ENCODE data around the gene DCDC1. TPM values are rescaled to one million over a fixed set of nuclear protein-coding genes. Genes with fewer than 3 reads are reported as not detected.

The DCDC1 gene
- total RNA-seq, 1 donor from 2014 or later, result 0.44 TPM

DNA sequence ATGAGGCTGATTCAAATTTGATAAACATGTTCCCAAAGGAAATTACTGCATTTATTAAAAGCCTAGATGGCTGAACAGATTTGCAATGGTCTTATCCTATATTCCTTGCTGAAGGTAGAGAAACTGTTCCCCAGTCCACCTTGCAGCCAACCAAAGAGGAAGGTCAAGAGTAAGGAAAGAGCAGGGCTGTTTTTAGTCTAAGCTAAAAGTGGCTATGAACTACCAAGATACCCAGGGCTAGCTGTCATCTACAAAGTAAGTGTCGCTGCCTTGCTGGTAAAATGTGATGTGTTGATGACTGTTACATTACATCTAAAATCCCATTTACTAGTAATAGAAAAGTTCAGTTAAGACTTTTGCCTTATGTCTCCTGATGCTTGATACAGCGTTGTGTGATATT is 493.3 kb downstream of the DCDC1 start:
- peaks cover 10% of the 10 kb centered on the region for H3K4me1 Mint-ChIP-seq (ENCODE audit: unreplicated experiment)
- DNase-seq (ENCODE audit: low spot score), result no peak

GRCh38 chr11:30875806-30876205 is 493.7 kb downstream of the DCDC1 start:
- H3K27ac Mint-ChIP-seq (ENCODE audit: unreplicated experiment), result no peak overlapping the region
- no peaks in the 10 kb centered on the region for H3K36me3 Mint-ChIP-seq (ENCODE audit: low read depth, unreplicated experiment)
- H3K9me3 Mint-ChIP-seq (ENCODE audit: unreplicated experiment), result no peaks in the 10 kb centered on the region
- no peak for DNase-seq (ENCODE audit: low spot score)
- peaks cover 10% of the 10 kb centered on the region for H3K4me1 Mint-ChIP-seq (ENCODE audit: unreplicated experiment)
- H3K27me3 Mint-ChIP-seq (ENCODE audit: unreplicated experiment), result no peaks in the 10 kb centered on the region
- TF ChIP-seq, protein P1, sequence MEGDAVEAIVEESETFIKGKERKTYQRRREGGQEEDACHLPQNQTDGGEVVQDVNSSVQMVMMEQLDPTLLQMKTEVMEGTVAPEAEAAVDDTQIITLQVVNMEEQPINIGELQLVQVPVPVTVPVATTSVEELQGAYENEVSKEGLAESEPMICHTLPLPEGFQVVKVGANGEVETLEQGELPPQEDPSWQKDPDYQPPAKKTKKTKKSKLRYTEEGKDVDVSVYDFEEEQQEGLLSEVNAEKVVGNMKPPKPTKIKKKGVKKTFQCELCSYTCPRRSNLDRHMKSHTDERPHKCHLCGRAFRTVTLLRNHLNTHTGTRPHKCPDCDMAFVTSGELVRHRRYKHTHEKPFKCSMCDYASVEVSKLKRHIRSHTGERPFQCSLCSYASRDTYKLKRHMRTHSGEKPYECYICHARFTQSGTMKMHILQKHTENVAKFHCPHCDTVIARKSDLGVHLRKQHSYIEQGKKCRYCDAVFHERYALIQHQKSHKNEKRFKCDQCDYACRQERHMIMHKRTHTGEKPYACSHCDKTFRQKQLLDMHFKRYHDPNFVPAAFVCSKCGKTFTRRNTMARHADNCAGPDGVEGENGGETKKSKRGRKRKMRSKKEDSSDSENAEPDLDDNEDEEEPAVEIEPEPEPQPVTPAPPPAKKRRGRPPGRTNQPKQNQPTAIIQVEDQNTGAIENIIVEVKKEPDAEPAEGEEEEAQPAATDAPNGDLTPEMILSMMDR (IDR thresholded peaks at IDR 0.05; ENCODE audit: unreplicated experiment), result no peak
- H3K4me3 Mint-ChIP-seq (ENCODE audit: unreplicated experiment), result no peak overlapping the region

More for the DNA sequence above, 493.3 kb downstream of the DCDC1 start:
- Mint-ChIP-seq H3K9me3 (ENCODE audit: unreplicated experiment) (no peaks in the 10 kb centered on the region), H3K27ac (ENCODE audit: unreplicated experiment) (no peak overlapping the region), H3K27me3 (ENCODE audit: unreplicated experiment) (no peaks in the 10 kb centered on the region), H3K36me3 (ENCODE audit: low read depth, unreplicated experiment) (no peaks in the 10 kb centered on the region), H3K4me3 (ENCODE audit: unreplicated experiment) (no peak overlapping the region)
- TF ChIP-seq, protein P1 (IDR thresholded peaks at IDR 0.05; ENCODE audit: unreplicated experiment), result no peak

GRCh38 chr11:30873924-30874610 is 495.5 kb downstream of the DCDC1 start:
- H3K27me3 Mint-ChIP-seq (ENCODE audit: unreplicated experiment), result peaks cover 2% of the 10 kb centered on the region
- H3K27ac Mint-ChIP-seq (ENCODE audit: unreplicated experiment), result no peak overlapping the region
- no peak overlapping the region for H3K4me3 Mint-ChIP-seq (ENCODE audit: unreplicated experiment)
- peaks cover 3% of the 10 kb centered on the region for H3K4me1 Mint-ChIP-seq (ENCODE audit: unreplicated experiment)
- no peaks in the 10 kb centered on the region for H3K36me3 Mint-ChIP-seq (ENCODE audit: low read depth, unreplicated experiment)
- TF ChIP-seq, protein P1 (IDR thresholded peaks at IDR 0.05; ENCODE audit: unreplicated experiment), result no peak
- H3K9me3 Mint-ChIP-seq (ENCODE audit: unreplicated experiment), result no peaks in the 10 kb centered on the region
- DNase-seq (ENCODE audit: low spot score), result no peak

GRCh38 chr11:30868626-30869081 is 500.9 kb downstream of the DCDC1 start:
- peaks cover 2% of the 10 kb centered on the region for H3K27me3 Mint-ChIP-seq (ENCODE audit: unreplicated experiment)
- H3K36me3 Mint-ChIP-seq (ENCODE audit: low read depth, unreplicated experiment), result no peaks in the 10 kb centered on the region
- H3K27ac Mint-ChIP-seq (ENCODE audit: unreplicated experiment), result no peak overlapping the region
- H3K9me3 Mint-ChIP-seq (ENCODE audit: unreplicated experiment), result no peaks in the 10 kb centered on the region
- TF ChIP-seq, protein P1 (IDR thresholded peaks at IDR 0.05; ENCODE audit: unreplicated experiment), result no peak
- no peaks in the 10 kb centered on the region for H3K4me1 Mint-ChIP-seq (ENCODE audit: unreplicated experiment)
- H3K4me3 Mint-ChIP-seq (ENCODE audit: unreplicated experiment), result no peak overlapping the region
- no peak for DNase-seq (ENCODE audit: low spot score)

DNA sequence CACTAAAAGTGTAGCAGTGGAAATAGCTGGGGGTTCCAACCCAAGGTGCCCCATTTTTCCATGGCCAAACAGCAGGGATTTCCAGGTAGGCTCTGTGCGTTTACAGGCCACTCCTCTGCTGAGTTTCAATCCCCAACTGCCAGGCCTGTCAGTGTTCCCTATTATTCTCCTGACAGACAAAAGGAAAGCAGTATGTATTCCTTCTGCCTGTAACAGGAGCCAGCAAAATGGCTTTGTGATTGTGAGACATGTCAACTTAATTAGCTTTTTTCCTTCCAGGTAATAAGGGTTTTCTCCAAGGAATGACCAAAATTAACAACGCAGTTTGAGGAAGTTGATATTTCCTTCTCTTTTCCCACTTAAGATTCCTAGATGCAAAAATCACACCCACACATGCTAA is 506.3 kb downstream of the DCDC1 start:
- TF ChIP-seq, protein P1 (IDR thresholded peaks at IDR 0.05; ENCODE audit: unreplicated experiment), result no peak
- no peak overlapping the region for H3K27ac Mint-ChIP-seq (ENCODE audit: unreplicated experiment)
- DNase-seq (ENCODE audit: low spot score), result no peak
- no peaks in the 10 kb centered on the region for H3K36me3 Mint-ChIP-seq (ENCODE audit: low read depth, unreplicated experiment)
- no peak overlapping the region for H3K4me3 Mint-ChIP-seq (ENCODE audit: unreplicated experiment)
- no peaks in the 10 kb centered on the region for H3K9me3 Mint-ChIP-seq (ENCODE audit: unreplicated experiment)
- no peaks in the 10 kb centered on the region for H3K27me3 Mint-ChIP-seq (ENCODE audit: unreplicated experiment)
- no peaks in the 10 kb centered on the region for H3K4me1 Mint-ChIP-seq (ENCODE audit: unreplicated experiment)
